GM12891 (cell line): Measurements from ENCODE around the gene RASGRP1.
"Not testable (repeated sequence)": the region's sequence is repeated elsewhere in the genome, so short reads cannot be mapped to it uniquely, and the experiment has no call there.

Experiments used
- DNase-seq: peaks from one replicate; pipeline ENCODE4 v3.0.0; 2011; ENCODE audit warnings: low spot score; ENCODE audit not compliant: insufficient read length
- FAIRE-seq: peaks from 2 replicates; lab custom pipeline; 2011; peaks lifted over from hg19 to GRCh38; lab: Jason Lieb, UNC
- PAX5 ChIP-seq: IDR thresholded peaks from 2 replicates; pipeline ENCODE4 v1.6.1; 2011; ENCODE audit warnings: low read length, moderate library complexity, mild to moderate bottlenecking; ENCODE audit not compliant: insufficient read depth, severe bottlenecking
- POLR2A ChIP-seq: IDR thresholded peaks from 2 replicates; pipeline ENCODE4 v1.6.1; 2011; ENCODE audit warnings: low read depth, low read length, control low read depth
- POLR2AphosphoS5 ChIP-seq: IDR thresholded peaks from 2 replicates; pipeline ENCODE4 v1.6.1; 2011; ENCODE audit warnings: low read depth, low read length, control low read depth
- POU2F2 ChIP-seq: IDR thresholded peaks from 2 replicates; pipeline ENCODE4 v1.6.1; 2011; ENCODE audit warnings: low read depth, mild to moderate bottlenecking, control low read depth, low read length, moderate library complexity
- SPI1 ChIP-seq: IDR thresholded peaks from 2 replicates; pipeline ENCODE4 v1.6.1; 2011; ENCODE audit warnings: low read depth, low read length, control low read depth
- TAF1 ChIP-seq: IDR thresholded peaks from 2 replicates; pipeline ENCODE4 v1.6.1; 2011; ENCODE audit warnings: low read depth, low read length, control low read depth

Gene RASGRP1

DNA sequence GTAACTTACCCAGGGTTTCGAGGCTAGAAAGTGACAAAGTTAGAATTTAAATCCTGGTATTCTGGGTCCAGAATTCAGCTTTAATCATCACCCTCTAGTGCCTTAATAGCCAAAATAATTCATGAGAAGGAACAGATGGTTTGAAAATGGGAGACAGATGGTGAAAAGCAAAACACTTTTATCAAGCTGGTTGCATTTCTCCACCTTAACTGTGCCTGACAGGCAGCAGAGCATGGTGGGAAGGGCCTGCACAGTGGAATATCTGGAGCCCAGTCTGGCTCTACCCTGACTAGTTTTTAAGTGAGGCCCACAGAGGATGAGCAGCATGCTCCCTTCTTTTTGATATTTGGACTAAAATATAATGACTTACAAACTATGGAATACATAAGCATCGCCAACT lies 35.6 kb upstream of the RASGRP1 start:
- FAIRE-seq (no peak), DNase-seq (no peak)
- TF ChIP-seq POLR2AphosphoS5 = no peak
- TF ChIP-seq POU2F2 = no peak
- no peak for TF ChIP-seq TAF1
- TF ChIP-seq POLR2A = no peak
- no peak for TF ChIP-seq SPI1
- TF ChIP-seq PAX5 = no peak

DNA sequence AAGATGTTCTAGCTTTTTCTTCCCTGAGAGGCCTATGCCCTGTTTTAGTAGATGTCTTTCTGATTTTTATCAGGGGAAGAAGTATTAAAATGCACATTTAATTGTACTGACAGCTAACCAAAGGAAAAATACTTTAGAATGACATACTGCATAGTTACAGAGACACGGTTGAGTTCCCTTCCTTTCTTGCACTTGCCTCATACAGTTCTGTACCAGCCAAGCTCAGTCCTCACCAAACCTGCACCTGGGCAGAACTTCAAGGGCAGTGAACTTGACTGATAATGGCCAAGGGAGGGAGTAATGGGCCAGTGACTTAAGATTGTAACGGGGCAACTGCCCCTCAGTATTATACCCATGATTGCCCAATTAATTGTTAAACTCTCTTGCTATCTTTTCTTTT lies 34.1 kb upstream of the RASGRP1 start:
- DNase-seq (no peak), FAIRE-seq (no peak)
- TF ChIP-seq SPI1 (no peak), POU2F2 (no peak), POLR2A (no peak), TAF1 (no peak), PAX5 (no peak), POLR2AphosphoS5 (no peak)

DNA sequence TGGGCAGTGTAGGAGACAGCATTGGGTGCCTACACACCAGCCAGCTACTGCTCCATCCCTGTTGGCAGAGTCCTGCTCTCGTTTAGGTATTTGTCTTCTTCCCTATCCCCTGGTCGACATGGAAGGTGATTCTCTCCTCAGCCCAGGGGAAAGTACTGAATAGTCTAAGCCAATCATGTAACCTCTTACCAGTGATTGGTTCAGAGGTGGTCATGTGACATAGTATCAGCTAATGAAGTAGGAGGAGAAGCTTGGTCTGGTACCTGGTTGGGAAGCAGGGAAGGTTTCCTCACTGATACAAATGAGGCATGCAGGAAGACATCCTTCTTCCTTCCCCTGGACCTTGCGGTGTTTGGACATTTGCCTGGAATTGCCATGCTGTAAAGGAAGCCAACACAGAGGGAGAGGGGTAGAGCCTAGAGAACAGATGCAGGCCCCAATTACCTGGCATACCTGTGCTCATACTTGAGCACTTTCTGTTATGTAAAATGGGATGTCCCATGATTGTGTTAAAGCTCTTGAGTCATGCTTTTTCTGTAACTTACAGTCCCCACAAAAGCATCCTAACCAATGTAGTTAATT lies 32.7 kb upstream of the RASGRP1 start:
- DNase-seq (no peak), FAIRE-seq (no peak)
- no peak for TF ChIP-seq SPI1
- TF ChIP-seq POLR2AphosphoS5 = no peak
- TF ChIP-seq PAX5 = no peak
- TF ChIP-seq TAF1 = no peak
- no peak for TF ChIP-seq POLR2A
- no peak for TF ChIP-seq POU2F2

DNA sequence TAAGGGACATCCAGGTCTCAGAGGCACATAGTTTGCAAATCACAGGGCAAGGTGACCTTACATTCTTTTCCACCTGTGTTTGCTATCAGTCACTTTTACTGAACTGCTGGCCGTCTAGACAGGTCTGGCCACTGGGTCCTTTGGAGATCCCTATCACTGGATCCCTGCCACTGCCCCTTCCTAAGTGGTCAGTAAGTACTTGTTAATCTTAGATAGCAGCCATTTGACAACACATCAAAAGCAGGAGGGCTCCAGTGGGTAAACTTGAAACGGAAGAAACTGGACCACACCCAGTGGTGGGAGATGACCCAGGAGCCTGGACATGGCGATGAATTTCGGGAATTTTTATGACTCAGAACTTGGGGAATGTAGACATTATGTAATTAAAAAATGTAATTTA lies 28.9 kb upstream of the RASGRP1 start:
- FAIRE-seq (no peak), DNase-seq (no peak)
- no peak for TF ChIP-seq SPI1
- no peak for TF ChIP-seq POLR2AphosphoS5
- no peak for TF ChIP-seq POU2F2
- no peak for TF ChIP-seq PAX5
- TF ChIP-seq TAF1 = no peak
- no peak for TF ChIP-seq POLR2A

DNA sequence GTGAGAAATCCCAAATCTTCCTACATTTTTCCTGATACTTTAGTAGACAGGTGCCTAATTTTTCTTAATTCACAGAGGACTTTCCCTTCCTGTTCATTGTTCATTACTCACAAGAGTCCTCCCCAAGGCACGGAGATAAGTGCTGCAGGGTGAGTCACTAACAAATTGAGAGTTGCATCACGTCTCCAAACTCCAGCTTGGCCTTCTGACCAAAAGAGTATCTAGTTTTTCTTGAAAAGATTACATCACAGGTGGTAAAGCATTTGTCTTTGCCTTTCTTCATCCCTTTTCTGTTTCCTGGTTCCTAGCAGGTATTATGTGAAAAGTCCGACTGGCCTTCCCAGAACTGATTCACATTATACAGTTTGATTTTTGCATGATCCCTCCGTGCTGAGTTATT lies 24.9 kb upstream of the RASGRP1 start:
- FAIRE-seq (no peak), DNase-seq (no peak)
- TF ChIP-seq SPI1 (no peak), POU2F2 (no peak), POLR2A (no peak), TAF1 (no peak), POLR2AphosphoS5 (no peak), PAX5 (no peak)

DNA sequence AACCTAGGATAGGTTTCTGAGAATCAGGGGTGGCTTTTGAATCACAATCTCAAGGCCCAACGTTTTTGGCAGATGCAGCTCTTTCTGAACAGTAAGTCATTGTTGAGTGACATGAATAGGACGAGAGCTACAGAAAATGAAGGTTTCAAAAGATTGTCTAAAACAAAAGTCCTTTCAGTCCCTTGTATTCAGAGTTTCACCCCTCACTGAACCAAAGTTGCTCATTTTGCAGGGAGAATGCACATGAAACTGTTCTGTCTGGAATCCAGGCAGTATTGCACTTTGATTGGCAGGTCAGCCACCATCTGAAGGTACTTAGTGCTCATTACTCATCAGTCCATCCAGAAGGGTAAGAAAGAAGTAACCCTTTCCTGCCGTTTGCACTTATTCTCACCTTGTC lies 24.1 kb upstream of the RASGRP1 start:
- DNase-seq = no peak
- no peak for FAIRE-seq
- no peak for TF ChIP-seq PAX5
- no peak for TF ChIP-seq POLR2A
- no peak for TF ChIP-seq POLR2AphosphoS5
- no peak for TF ChIP-seq SPI1
- no peak for TF ChIP-seq POU2F2
- no peak for TF ChIP-seq TAF1

DNA sequence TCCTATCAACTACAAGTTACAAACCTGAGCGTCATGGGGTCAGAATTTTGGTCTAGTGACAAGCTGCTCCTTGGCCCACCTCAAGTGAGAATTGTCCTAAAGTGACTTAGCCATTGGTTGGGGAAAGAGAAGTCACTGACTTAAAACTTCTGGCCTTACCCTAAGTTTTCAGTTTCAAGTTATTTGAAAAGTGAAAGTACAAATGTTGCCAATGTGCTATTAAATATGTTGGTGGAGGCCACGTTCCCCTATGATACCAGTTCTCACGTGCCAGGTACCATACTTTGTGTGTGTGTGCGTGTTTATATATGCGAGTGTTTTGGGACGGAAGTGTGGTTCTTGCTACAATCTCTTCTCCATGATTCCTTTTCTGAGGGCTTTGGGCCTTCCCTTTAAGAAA lies 22.6 kb upstream of the RASGRP1 start:
- no peak for TF ChIP-seq SPI1
- TF ChIP-seq POLR2AphosphoS5 = no peak
- no peak for DNase-seq
- peak; percentile 78 for FAIRE-seq

DNA sequence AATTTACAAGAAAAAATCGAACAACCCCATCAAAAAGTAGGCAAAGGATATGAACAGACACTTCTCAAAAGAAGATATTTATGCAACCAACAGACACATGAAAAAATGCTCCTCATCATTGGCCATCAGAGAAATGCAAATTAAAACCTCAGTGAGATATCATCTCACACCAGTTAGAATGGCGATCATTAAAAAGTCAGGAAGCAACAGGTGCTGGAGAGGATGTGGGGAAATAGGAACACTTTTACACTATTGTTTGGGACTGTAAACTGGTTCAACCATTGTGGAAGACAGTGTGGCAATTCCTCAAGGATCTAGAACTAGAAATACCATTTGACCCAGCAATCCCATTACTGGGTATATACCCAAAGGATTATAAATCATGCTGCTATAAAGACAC lies 21.4 kb upstream of the RASGRP1 start:
- FAIRE-seq, DNase-seq: not testable (repeated sequence)

DNA sequence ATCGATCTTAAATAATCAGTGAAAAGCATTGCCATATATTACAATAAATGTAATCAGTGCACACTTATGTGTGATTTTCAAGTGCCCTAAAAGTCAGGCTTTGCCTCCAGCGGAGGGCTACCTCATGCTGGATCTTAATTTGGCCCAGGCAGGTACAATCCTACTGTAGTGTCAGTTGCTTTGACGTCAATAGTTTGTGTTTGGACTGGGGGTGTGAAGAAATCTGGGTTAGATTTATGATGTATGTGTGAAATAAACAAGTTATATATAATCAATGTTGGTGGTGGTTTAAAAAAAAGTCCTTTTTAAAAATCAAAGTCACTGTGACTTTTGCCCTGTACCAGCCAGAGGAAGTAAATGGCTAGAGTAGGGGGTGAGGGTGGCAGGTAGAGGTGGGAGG lies 14.0 kb upstream of the RASGRP1 start:
- FAIRE-seq (no peak), DNase-seq (no peak)
- TF ChIP-seq POLR2A = no peak
- TF ChIP-seq TAF1 = no peak
- TF ChIP-seq POLR2AphosphoS5 = no peak
- TF ChIP-seq SPI1 = no peak
- no peak for TF ChIP-seq PAX5
- TF ChIP-seq POU2F2 = no peak

DNA sequence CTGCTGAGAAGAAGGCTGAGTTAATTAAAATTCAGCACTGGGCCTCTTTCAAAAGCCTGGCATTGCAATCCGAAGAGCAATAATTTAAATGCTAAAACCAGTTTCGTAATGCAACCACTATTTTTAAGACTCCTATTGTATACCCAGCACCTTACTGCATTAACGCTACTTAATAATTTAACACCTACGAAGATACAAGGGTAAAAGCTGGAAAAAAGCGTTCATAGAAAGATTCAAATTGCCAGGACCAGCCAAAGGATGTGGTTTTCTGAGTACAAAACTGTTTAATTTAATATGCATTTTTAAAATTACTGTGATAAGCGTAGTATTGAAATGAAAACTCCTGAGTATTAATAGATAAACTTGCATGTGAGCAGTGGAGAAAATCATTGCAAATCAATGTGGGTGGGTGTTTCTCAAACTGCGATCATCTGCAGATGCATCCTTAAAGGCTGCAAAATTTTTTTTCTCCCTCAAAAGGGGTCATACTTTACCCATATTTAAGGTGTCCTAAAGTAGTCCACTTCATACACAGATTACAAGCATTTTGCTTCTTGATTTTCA lies 12.9 kb upstream of the RASGRP1 start:
- TF ChIP-seq TAF1 (no peak), POLR2AphosphoS5 (no peak), POLR2A (no peak), POU2F2 (no peak), PAX5 (no peak), SPI1 (no peak)
- DNase-seq = no peak
- no peak for FAIRE-seq
